SKM-1 (cell line): ENCODE results near the gene SIDT2.
"Not testable (repeated sequence)": the region's sequence is repeated elsewhere in the genome, so short reads cannot be mapped to it uniquely, and the experiment has no call there.

Experiments used
- DNase-seq: peaks from one replicate; lab custom pipeline; 2025; ENCODE audit not compliant: unreplicated experiment; lab: John Stamatoyannopoulos, UW

Gene SIDT2

DNA sequence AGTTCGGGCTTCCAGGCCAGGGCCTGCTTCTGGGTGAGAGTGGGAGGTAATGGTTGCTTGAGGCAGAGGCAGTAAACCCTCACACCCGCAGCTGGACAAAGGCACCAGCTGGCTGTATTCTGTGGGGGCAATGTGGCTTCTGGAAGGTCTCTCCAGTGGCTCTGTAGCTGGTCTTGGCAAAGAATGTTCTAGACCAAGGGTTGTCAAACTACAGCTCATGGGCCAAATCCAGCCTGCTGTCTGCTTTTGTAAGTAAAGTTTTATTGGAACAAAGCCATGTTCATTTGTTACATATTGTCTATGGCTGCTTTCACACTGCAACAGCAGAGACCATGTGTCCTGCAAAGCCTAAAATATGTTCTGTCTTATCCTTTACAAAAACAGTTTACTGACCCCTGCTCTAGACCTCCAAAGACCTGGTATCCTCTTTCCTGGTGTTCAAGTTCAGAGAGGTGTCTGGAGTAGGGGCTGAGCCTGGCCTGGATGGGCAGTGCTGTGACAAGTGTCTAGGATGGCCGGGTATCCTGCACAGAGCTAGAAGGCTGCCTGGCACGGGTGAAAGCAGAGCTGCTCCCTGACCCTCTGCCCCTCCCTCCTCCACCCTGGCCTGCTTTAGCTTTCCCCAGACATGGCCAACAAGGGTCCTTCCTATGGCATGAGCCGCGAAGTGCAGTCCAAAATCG is 24.0 kb downstream of the SIDT2 start:
- DNase-seq, result no peak

DNA sequence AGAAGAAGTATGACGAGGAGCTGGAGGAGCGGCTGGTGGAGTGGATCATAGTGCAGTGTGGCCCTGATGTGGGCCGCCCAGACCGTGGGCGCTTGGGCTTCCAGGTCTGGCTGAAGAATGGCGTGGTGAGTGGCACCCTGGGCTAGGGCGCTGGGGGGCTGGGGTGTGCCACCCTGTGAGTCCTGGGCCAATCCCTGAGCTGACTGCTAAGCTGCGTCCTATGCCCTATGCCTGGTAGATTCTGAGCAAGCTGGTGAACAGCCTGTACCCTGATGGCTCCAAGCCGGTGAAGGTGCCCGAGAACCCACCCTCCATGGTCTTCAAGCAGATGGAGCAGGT is 24.5 kb downstream of the SIDT2 start:
- DNase-seq, result no peak

DNA sequence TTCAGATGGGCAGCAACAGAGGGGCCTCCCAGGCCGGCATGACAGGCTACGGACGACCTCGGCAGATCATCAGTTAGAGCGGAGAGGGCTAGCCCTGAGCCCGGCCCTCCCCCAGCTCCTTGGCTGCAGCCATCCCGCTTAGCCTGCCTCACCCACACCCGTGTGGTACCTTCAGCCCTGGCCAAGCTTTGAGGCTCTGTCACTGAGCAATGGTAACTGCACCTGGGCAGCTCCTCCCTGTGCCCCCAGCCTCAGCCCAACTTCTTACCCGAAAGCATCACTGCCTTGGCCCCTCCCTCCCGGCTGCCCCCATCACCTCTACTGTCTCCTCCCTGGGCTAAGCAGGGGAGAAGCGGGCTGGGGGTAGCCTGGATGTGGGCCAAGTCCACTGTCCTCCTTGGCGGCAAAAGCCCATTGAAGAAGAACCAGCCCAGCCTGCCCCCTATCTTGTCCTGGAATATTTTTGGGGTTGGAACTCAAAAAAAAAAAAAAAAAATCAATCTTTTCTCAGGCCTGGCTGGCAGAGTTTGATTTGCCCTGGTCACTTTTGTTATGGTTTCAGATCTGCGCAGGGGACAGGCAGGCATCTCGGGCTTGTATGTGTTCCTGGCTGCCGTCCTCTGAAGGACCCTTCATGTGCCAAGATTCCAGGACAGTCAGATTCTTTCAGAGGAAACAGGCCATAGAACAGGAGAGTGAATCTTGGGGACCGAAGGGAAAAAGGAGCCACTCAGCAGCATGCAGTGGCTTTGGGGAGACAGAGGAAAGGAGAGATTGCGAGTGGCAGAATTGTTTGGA is 25.9 kb downstream of the SIDT2 start:
- DNase-seq, result no peak

DNA sequence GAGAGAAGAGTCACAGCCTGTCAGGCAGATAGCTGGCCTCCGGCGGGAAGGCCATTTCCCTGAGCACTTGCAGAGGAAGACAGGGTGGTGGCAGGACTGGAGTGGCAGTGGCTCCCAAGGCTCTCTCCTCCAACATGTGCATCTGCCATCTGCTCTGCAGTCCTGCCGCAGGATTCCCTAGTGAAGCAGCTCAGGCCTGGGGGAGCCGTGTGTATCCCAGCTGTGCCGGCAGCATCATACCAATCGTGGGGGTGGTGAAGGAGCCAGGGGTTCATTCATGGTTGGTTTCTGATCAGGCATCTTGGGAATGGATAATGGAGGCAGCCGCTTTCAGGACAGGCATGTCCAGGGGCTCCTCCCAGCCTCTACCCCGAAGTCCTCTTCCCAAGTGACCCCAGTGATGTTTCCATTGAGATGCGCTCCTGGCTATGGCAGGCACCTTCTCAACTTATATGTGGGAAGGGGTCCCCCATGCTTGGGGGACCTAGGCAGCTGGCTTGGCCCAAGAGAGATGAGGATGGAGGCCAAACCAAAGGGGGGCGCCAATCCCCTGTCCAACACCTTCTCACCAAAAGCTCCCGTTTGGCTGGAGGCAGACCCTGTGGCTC is 26.8 kb downstream of the SIDT2 start:
- no peak for DNase-seq

DNA sequence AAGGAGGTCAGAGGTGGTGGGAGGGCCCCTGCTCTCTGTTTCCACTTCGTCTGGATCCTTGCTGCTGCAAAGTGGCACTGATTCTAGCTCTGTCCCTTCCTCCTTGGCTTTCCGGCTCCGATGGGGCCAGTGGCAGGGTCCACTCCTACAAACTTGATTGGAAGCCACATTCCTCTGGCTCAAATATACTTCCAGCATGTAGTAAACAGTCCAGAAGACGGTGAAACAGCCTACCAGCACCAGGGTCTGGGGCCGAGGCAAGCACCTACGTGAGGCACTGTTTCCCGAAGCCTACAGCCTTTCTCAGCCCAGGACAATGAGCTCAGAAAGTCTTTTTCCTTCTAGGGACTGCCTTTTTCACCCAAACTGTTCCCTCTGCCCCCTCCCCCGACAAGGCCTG is 27.6 kb downstream of the SIDT2 start:
- not testable (repeated sequence) for DNase-seq

GRCh38 chr11:117206859-117207258 is 28.3 kb downstream of the SIDT2 start:
- DNase-seq, result not testable (repeated sequence)

DNA sequence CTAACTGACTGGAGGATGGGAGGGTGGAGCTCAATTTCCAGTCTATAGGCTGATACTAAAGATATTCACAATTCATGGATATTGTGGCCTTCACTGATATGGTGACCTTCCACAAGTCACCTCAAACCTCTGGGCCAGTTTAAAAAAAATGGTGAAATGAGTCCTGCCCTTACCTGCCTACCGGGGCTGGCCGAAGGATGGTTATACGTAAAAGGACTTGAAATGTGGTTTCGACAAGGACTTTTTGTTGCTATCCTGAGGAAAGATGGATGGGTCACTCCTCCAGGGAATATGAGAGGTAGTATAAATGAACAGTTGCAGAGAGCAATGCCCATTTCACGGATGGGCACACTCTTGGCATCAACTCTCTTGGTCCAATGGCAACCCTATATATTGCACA is 28.9 kb downstream of the SIDT2 start:
- DNase-seq, result not testable (repeated sequence)

- DNase-seq, result not testable (repeated sequence)
Measured at GRCh38 chr11:117208710-117209109, 30.2 kb downstream of the SIDT2 start.

DNA sequence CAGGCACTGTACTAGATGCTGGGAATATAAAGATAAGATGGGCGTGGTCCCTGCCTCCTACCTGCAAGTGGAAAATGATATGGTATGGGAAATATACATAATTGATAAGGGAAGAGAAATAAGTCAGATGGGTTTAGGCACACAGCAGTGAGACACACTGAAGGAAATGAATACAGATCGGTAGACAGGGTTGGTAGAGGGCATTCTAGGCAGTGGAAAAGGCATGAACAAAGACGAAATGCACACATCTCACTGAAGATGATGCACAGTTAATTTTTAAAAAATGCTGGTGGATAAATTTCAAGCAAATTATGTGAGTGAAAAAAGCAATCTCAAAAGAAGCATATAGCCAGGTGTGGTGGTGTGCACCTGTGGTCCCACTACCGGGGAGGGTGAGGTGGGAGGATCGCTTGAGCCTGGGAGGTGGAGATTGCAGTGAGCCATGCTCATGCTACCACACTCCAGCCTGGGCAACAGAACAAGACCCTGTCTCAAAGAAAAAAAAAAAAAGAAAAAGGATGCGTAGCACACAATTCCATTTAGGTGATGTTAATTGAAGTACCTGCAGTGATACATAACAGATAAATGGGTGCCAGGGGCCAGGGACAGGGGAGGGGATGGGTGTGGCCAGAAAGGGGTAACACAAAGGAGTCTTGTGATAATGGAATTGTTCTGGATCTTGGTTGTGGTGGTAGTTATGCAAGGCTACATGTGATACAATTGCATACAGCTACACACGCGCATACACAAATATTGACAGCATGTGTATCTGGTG is 31.0 kb downstream of the SIDT2 start:
- not testable (repeated sequence) for DNase-seq

DNA sequence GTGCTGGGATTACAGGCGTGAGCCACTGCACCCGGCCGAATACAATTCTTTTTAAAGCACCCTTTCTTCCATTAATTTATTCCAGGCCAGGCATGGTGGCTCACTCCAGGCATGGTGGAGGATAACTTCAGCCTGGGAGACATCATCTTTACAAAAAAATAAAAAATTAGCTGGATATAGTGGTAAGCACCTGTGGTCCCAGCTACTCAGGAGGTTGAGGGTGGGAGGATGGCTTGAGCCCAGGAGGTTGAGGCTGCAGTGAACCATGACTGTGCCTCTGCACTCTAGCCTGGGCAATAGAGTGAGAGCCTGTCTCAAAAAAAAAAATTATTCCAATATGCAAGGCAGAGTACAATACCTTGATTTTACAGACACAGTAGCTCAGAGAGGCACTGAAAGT is 32.1 kb downstream of the SIDT2 start:
- DNase-seq, result no peak

GRCh38 chr11:117212697-117213355 is 34.3 kb downstream of the SIDT2 start:
- no peak for DNase-seq

DNA sequence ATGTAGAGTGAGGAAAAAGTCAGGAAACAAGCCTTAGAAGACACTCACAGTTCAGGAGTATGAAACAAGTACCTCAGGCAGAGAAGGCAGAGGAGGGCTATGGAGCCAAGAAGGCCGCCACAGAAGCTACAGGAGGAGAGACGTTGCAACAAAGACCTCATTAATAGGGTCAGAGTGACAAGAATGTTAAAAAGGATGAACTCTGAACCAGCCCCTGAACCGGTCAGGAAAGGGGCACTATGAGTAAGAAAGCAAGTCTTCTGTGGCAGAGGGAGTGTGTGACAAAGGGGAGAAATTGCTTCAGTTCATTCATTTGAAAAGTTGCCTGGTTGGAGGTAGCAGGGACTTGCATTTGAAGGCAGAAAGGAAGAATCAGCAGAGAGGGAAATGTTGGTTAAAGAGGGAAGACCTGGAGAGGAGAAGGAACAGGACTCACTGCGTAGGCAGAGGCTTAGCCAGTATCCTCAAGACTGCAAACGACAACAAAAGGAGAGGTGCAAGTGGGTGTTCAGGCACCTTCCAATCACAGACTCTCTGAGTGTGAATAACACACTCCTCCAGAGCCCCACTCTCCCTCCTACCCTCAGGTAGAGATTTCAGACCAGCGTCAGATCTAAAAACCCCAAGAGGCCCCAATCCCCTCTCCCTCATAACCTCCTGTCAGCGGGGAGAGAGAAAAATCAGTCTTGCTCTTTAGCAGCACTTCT is 36.0 kb downstream of the SIDT2 start:
- no peak for DNase-seq

- DNase-seq, result no peak
Measured at GRCh38 chr11:117217141-117218084, 38.9 kb downstream of the SIDT2 start.

- DNase-seq, result no peak
Measured at GRCh38 chr11:117218133-117218915, 39.8 kb downstream of the SIDT2 start.

- no peak for DNase-seq
Measured at GRCh38 chr11:117219001-117219400, 40.5 kb downstream of the SIDT2 start.

- DNase-seq, result no peak
Measured at GRCh38 chr11:117219455-117219854, 40.9 kb downstream of the SIDT2 start.

DNA sequence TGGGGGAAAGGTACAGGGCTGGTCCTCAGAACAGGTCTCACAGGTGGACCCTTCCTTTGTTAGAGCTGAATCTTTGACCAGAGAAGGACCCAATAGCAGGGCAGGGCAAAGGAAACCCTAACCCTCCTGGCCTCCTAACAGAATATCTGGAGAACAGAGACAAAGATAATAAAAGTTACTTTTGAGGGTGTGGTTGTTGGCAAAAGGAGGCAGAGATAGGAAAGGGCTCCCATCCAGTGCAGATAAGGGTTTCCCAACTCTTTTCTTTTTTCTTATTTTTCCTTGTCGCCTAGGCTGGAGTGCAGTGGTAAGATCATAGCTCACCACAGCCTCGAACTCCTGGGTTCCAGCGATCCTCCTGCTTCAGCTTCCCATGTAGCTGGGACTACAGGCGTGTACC is 41.5 kb downstream of the SIDT2 start:
- DNase-seq, result no peak

DNA sequence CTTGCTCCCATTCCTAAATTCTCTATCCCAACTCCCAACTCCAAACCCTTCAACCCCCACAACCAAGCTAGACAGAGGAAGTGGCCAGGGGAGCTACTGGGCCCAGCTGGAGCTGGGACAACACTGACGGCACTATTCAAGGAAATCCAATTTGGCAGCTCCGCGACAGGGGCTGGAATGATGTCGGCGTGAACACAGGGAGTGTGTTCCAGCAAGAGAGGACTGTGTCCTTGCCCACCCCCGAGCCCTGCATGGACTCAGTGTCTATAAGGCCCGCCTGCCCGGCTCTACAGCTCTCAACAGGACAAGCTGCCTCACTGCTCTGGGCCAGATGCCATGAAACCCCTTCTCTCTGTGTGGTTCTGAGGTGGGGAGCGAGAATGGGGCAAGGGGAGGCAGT is 42.0 kb downstream of the SIDT2 start:
- DNase-seq, result no peak
